ENCODE results near the gene POU2F1. TPM values are rescaled to one million over a fixed set of nuclear protein-coding genes. Genes with fewer than 3 reads are reported as not detected.

Gene POU2F1
- total RNA-seq, 1 experiment from 2014 or later, result 19.0 TPM

GRCh38 chr1:167262836-167263235 lies 42.1 kb downstream of the POU2F1 start:
- in situ Hi-C loops (cut with HindIII; ENCODE audit: low sequenced_read_pairs), result loop anchor here (10.0 kb wide), 1 partner anchor 292 kb away; the partner anchor contains the start of gene CREG1

GRCh38 chr1:167263344-167263743 lies 42.7 kb downstream of the POU2F1 start:
- in situ Hi-C loops (cut with HindIII; ENCODE audit: low sequenced_read_pairs), result loop anchor here (10.0 kb wide), 1 partner anchor 291 kb away; the partner anchor contains the start of gene CREG1
- DNase-seq (ENCODE audit: low spot score), result no peak

More at GRCh38 chr1:167262836-167263235, 42.1 kb downstream of the POU2F1 start:
- DNase-seq (ENCODE audit: low spot score), result no peak

DNA sequence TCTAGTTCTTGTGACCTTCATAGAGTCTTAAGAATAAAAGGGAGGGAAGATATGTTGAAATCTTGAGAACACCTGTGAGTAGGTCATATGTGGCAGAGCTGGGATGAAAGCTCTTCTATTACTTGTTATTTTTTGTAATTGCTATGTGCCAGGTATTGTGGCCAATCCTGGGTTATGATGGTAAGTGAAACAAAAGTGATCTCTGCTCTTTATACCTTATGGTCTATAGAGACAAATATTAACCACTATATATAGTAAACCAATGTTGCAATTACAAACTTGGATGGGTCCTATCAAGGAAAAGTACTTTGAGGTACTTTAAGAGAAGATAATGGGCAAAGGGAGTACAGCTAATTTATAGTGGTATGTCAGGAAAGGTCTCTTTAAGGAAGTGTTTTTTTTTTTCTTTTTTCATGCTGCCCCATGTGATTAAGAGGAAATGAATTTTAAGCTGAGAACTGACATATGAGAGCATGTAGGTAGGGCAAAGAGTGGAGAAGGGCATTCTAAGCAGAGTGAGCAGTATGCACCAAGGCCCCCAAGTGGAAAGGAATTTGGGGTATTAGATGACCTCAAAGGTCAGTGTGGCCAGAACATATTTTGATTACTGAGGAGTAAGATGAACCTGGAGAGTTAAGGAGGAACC lies 43.3 kb downstream of the POU2F1 start:
- no peak for DNase-seq (ENCODE audit: low spot score)
- in situ Hi-C loops (cut with HindIII; ENCODE audit: low sequenced_read_pairs), result loop anchor here (10.0 kb wide), 1 partner anchor 291 kb away; the partner anchor contains the start of gene CREG1

DNA sequence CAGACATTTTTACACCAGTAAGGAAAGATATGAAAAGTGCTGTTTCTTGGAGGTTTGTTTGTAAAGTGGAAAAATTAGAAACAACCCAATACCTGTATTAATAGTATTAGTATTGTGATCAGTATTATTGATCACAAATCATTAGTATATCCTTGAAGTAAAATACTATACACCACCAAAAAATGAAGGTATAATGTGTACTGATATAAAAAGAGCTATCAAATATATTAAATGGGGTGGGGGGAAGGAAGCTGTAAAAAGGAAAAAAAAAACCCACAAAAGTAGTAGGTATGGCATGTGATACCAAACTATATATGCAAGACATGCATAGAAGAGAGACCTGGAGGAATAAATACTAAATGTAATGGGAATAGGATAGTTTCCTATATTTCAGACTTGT lies 46.3 kb downstream of the POU2F1 start:
- in situ Hi-C loops (cut with HindIII; ENCODE audit: low sequenced_read_pairs), result loop anchor here (10.0 kb wide), 1 partner anchor 288 kb away; the partner anchor contains the start of gene CREG1
- no peak for DNase-seq (ENCODE audit: low spot score)

DNA sequence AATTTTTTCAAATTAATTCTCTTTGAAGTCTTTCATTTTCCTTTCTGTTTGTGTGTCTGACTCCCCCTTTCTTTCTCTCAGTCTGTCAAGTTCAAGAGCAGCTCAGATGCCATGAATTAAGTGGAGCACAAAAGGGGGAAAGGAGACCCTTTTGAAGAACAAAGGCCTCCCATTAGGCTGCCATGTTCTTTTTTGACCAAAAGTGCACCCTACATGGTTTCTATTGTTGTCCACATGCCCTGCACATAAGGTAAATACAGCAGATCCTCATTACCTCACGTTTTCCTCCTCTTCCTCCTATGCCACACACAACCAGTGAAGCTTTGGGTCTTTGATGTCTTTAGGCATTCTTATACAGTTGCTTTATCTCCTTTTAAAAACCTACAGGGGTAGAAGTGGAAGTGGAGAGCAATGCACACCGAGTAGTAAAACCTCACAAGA lies 47.7 kb downstream of the POU2F1 start:
- no peak for DNase-seq (ENCODE audit: low spot score)
- in situ Hi-C loops (cut with HindIII; ENCODE audit: low sequenced_read_pairs), result loop anchor here (10.0 kb wide), 1 partner anchor 286 kb away; the partner anchor contains the start of gene CREG1

- DNase-seq (ENCODE audit: low spot score), result peak; percentile 56
- in situ Hi-C loops (cut with HindIII; ENCODE audit: low sequenced_read_pairs), result no loop called here
Measured at GRCh38 chr1:167270349-167271092, 49.8 kb downstream of the POU2F1 start.

GRCh38 chr1:167272369-167272957 lies 51.8 kb downstream of the POU2F1 start:
- in situ Hi-C loops (cut with HindIII; ENCODE audit: low sequenced_read_pairs), result no loop called here

DNA sequence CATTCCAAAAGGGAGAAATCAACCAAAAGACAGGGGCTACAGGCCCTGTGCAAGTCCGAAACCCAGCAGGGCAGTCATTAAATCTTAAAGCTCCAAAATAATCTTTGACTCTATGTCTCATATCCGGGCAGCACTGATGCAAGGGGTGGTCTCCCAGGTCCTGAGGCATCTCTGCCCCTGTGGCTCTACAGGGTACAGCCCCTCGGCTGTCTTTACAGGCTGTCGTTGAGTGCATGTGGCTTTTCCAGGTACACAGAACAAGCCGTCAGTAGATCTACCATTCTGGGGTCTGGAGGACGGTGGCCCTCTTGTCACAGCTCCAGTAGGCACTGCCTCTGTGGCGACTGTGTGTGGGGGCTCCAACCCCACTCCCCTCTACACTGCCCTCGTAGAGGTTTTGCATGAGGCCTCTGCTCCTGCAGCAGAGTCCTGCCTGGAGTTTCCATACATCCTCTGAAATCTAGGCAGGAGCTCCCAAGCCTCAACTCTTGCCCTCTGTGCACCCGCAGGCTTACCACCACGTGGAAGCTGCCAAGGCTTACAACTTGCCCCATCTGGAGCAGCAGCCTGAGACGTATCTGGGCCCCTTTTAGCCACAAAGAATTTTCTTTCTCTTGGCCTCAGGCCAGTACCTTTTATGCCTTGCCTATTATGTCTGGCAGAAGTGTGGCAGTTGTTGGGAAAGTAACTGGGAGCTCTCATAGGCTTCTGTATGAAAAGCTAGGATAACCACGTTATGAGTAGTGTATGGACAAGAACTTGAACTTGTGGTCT lies 52.5 kb downstream of the POU2F1 start:
- peak; percentile 19 for DNase-seq (ENCODE audit: low spot score)
- in situ Hi-C loops (cut with HindIII; ENCODE audit: low sequenced_read_pairs), result no loop called here

More at GRCh38 chr1:167272369-167272957, 51.8 kb downstream of the POU2F1 start:
- DNase-seq (ENCODE audit: low spot score), result no peak

GRCh38 chr1:167274061-167274460 lies 53.4 kb downstream of the POU2F1 start:
- no peak for DNase-seq (ENCODE audit: low spot score)
- in situ Hi-C loops (cut with HindIII; ENCODE audit: low sequenced_read_pairs), result no loop called here

- in situ Hi-C loops (cut with HindIII; ENCODE audit: low sequenced_read_pairs), result no loop called here
Measured at GRCh38 chr1:167276969-167277368, 56.3 kb downstream of the POU2F1 start.

DNA sequence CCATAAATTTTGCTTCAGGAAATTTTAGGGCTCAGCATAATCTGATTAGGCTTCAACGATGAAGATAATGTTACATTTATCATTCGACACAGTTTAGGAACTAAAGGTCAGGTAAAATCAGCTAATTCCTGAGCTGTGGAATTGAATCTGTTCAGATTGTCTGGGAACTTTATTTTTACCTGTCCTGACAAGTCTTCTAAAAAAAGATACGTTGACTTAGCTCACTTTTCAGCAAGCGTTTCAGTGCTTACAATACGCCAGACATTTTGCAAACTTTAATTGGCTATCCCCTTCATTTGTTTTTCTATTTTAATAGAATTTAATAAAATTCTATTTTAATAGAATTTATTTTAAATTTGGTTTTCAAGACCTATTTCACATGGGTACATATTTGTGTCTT lies 57.8 kb downstream of the POU2F1 start:
- DNase-seq (ENCODE audit: low spot score), result no peak
- in situ Hi-C loops (cut with HindIII; ENCODE audit: low sequenced_read_pairs), result no loop called here

More at GRCh38 chr1:167276969-167277368, 56.3 kb downstream of the POU2F1 start:
- no peak for DNase-seq (ENCODE audit: low spot score)

DNA sequence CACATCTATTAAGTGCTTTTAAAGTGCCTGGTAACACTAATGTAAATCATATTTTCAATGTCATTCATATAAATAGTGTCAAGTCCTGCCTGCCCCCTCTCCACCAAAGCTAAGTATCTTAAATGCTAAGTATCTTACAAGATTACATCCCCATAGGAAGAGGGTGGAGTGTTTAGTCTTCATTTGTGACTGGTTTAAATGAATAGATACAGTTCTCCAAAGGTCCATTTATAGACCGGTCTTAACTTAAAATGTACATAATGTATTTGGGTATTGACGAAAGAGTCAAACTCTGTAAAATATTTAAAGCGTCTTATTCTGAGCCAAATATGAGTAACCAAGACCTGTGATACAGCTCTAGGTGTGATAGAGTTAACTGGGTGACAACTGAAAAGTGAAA lies 60.2 kb downstream of the POU2F1 start:
- in situ Hi-C loops (cut with HindIII; ENCODE audit: low sequenced_read_pairs), result no loop called here
- peak; percentile 16 for DNase-seq (ENCODE audit: low spot score)

DNA sequence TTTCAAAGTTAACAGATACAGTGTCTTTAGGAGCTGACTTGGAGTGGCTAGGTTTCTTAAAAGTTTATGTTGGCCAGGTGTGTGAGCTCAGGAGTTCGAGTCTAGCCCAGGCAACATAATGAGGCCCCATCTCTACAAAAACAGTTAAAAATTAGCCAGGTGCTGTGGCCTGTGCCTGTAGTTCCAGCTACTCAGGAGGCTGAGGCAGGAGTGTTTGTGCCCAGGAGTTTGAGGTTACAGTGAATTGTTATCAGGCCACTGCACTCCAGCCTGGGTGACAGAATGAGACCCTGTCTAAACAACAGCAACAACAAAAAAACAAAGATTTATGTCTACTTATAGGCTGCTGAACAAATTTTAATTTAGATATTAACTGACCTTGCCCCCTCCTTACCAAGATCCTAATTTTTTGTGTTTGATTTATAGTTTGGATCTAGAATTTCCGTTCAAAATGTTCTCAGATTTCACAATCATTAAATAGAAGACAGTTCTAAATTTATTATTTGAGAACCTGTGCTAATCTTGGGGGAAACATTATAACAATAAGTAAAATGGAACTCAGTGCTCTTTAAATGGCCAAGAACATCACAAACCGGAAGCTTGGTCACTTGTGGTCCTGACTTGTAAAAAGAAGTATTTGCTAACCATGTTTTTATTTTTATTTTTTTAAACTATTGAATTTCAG lies 67.8 kb downstream of the POU2F1 start:
- in situ Hi-C loops (cut with HindIII; ENCODE audit: low sequenced_read_pairs), result loop anchor here (5.0 kb wide), 2 partner anchors 34 to 84 kb away; no protein-coding TSS in a partner anchor
- no peak for DNase-seq (ENCODE audit: low spot score)

- in situ Hi-C loops (cut with HindIII; ENCODE audit: low sequenced_read_pairs), result loop anchor here (5.0 kb wide), 2 partner anchors 33 to 83 kb away; no protein-coding TSS in a partner anchor
- DNase-seq (ENCODE audit: low spot score), result no peak
Measured at GRCh38 chr1:167289075-167289442, 68.4 kb downstream of the POU2F1 start.

- in situ Hi-C loops (cut with HindIII; ENCODE audit: low sequenced_read_pairs), result loop anchor here (5.0 kb wide), 2 partner anchors 32 to 82 kb away; no protein-coding TSS in a partner anchor
- DNase-seq (ENCODE audit: low spot score), result no peak
Measured at GRCh38 chr1:167289966-167290365, 69.3 kb downstream of the POU2F1 start.

DNA sequence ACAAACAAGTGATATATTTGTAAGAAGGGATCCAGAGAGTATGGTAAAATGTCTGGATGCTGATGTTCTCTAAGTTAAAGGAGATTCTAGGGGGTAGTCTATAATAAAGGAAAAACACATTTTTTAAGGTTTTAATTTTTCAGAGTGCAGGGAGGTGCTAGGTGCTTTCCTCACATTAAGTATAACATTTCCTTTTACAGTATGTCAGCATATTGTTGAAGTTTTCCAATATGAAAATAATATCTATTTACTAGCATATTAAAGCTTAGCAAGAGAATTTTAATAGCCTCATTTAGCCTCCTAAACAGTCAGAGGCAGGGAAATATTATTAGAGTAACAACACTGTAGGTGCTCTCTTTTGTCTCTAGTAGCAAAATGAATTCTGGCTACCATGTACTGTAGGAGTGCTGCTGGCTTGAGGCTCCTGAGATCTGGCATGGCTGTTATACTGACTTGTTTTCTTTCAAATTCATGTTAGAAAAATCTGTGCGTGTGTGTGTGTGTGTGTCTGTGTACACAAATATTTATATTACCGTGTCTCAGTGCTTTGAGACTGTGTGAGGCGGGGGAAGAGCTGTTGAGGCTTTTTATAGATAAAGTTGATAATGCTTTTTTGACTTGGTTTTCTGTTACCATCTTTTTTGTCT lies 71.0 kb downstream of the POU2F1 start:
- in situ Hi-C loops (cut with HindIII; ENCODE audit: low sequenced_read_pairs), result no loop called here

DNA sequence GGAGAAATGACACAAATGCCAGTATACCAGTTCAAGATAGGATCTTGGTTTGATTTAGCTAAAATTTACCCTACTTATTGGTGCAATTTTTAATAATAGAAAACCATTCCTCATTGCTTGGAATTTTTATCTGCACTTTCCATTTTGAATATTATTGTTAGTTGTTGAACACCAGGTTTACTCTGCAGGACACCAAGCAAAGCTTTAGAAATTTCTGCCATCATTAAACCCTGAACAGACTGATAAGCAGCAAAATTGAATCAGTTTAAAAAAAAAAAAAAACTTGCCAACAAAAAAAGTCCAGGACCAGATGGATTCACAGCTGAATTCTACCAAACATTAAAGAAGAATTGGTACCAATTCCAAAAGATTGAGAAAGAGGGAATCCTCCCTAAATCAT lies 71.5 kb downstream of the POU2F1 start:
- in situ Hi-C loops (cut with HindIII; ENCODE audit: low sequenced_read_pairs), result no loop called here
- peak; percentile 68 for DNase-seq (ENCODE audit: low spot score)

More for the DNA sequence above, 71.0 kb downstream of the POU2F1 start:
- peak; percentile 79 for DNase-seq (ENCODE audit: low spot score)

DNA sequence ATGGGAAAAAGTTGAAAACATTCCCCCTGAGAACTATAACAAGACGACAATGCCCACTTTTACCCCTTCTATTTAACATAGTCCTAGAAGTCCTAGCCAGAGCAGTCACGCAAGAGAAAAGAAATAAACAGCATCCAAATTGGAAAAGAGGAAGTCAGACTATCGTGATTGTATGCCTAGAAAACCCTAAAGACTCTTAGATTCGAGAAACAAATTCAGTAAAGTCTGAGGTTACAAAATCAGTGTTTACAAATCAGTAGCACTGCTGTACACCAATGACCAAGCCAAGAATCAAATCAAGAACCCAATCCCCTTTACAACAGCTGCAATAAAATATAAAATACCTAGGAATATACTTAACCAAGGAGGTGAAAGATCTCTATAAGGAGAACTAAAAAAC lies 72.4 kb downstream of the POU2F1 start:
- in situ Hi-C loops (cut with HindIII; ENCODE audit: low sequenced_read_pairs), result no loop called here
- no peak for DNase-seq (ENCODE audit: low spot score)

Data from G401 (cell line).